Measurements from ENCODE around the gene VAMP2.

GRCh38 chr17:8152112-8152775 lies 10.5 kb downstream of the VAMP2 start, which contains the start of gene PER1:
- peak; percentile 37; the same call in 1 of the 2 replicates for TF ChIP-seq POLR2A (IDR thresholded peaks at IDR 0.05; ENCODE audit: low read length)
- peak; percentile 92 for TF ChIP-seq HOXB13 (CRISPR knock-in tag; IDR thresholded peaks at IDR 0.05; ENCODE audit: low read depth)
- TF ChIP-seq USF2 (IDR thresholded peaks at IDR 0.05): peak; percentile 72
- peak; percentile 99 for TF ChIP-seq MAX (IDR thresholded peaks at IDR 0.05)
- 0 out of 2 replicates have a peak, but pooled peaks have one; percentile 64 for TF ChIP-seq HOXA7 (CRISPR knock-in tag; IDR thresholded peaks at IDR 0.05)
